Ishikawa (cell line): ENCODE results near the gene TBC1D23.

ENCODE experiments used
- NFIC ChIP-seq: IDR thresholded peaks from 2 replicates; pipeline ENCODE4 v1.6.1; 2012
- TF ChIP-seq, protein P1 (sequence below): IDR thresholded peaks from 2 replicates; pipeline ENCODE4 v1.6.1; 2012

DNA sequence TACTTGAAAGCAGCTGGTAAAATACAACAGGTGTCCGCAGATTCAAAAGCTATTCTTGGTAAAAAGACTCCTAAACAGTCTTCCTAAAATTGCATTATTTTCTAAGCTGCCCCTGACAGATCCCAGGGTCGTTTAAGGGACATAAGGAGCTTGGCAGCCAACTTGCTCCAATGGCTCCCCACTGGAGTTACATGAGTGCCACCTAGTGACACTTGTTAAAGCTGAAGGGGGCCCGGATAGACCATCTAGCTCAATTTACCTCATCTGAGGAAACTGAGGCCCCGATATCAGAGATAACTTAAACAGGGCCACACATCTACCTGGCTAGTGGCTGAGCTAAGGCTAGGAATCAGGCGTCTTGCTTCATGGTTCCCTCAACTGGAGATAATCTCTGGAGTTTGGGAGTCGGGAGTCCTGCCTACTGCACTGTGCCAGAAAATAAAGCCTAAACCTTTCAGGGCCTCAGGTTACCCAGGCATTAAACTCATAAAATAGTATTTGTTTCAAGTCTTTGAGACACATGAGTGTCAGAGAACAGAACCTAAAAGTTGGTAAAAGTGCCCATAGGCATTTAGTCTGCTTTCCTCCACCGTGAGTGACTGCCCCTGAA lies 6.5 kb upstream of the TBC1D23 start:
- TF ChIP-seq, protein P1, sequence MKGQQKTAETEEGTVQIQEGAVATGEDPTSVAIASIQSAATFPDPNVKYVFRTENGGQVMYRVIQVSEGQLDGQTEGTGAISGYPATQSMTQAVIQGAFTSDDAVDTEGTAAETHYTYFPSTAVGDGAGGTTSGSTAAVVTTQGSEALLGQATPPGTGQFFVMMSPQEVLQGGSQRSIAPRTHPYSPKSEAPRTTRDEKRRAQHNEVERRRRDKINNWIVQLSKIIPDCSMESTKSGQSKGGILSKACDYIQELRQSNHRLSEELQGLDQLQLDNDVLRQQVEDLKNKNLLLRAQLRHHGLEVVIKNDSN: no peak
- TF ChIP-seq NFIC: no peak; the same call in 1 of the 2 replicates
